Chondrocyte (in vitro differentiated cells): Measurements from ENCODE around the gene SYNE3. TPM values are rescaled to one million over a fixed set of nuclear protein-coding genes. Genes with fewer than 3 reads are reported as not detected.
A peak's percentile ranks its signal among the peaks of the same experiment; 100 is the strongest.

Experiments used
- DNase-seq: peaks from one replicate; pipeline ENCODE4 v3.0.0; 2021; ENCODE audit warnings: mixed read lengths, low spot score
- H3K27ac Mint-ChIP-seq: one replicate; pipeline ENCODE4 v1.8.0; 2021; ENCODE audit warnings: mild to moderate bottlenecking, moderate library complexity, mixed read lengths; ENCODE audit not compliant: unreplicated experiment
- H3K27me3 Mint-ChIP-seq: 2 replicates; pipeline ENCODE4 v1.8.0; 2021; ENCODE audit warnings: low read depth, mixed read lengths
- H3K36me3 Mint-ChIP-seq: 2 replicates; pipeline ENCODE4 v1.8.0; 2021; ENCODE audit warnings: low read depth, mixed read lengths
- H3K4me1 Mint-ChIP-seq: 2 replicates; pipeline ENCODE4 v1.8.0; 2021; ENCODE audit warnings: low read depth, mild to moderate bottlenecking, mixed read lengths
- H3K4me3 Mint-ChIP-seq: one replicate; pipeline ENCODE4 v1.8.0; 2021; ENCODE audit warnings: mild to moderate bottlenecking, moderate library complexity, mixed read lengths; ENCODE audit not compliant: unreplicated experiment
- H3K9me3 Mint-ChIP-seq: 2 replicates; pipeline ENCODE4 v1.8.0; 2021; ENCODE audit warnings: low read depth, mixed read lengths
- total RNA-seq: library from RNA; stranded (reverse); gene quantifications from 3 replicates; pipeline ENCODE4 v1.2.1, GENCODE V29; 2021
- TF ChIP-seq, protein P1 (sequence below): fragments of 200-600 bp; sonication (generic); IDR thresholded peaks from 2 replicates; pipeline ENCODE4 v1.5.0; 2021; ENCODE audit warnings: antibody characterized with exemption, mild to moderate bottlenecking, moderate library complexity

The SYNE3 gene
- total RNA-seq, 1 donor from 2014 or later = 22.3 TPM

DNA sequence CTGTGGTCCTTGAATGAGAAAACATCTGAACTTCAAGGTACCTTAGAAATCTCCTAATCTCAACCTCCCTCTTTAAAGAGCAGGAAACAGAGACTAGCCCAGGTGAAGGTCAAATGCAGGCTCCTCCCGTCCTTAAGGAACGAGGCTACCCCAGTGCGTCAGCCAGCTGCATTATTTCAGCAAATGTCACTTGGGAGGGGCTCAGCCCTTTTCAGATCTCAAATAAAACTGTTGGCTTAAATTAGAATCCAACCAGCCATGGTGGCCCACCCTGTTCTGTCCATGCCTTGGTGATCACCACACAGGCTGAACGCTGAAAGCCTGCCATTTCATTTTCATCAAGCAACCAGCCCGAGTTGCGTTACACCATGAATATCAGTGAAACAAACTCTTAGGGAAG lies 7.0 kb downstream of the SYNE3 start:
- Mint-ChIP-seq H3K4me1 (peaks cover 21% of the 10 kb centered on the region), H3K27me3 (no peaks in the 10 kb centered on the region), H3K36me3 (no peaks in the 10 kb centered on the region), H3K27ac (no peak overlapping the region), H3K4me3 (no peak overlapping the region), H3K9me3 (no peaks in the 10 kb centered on the region)
- TF ChIP-seq, protein P1, sequence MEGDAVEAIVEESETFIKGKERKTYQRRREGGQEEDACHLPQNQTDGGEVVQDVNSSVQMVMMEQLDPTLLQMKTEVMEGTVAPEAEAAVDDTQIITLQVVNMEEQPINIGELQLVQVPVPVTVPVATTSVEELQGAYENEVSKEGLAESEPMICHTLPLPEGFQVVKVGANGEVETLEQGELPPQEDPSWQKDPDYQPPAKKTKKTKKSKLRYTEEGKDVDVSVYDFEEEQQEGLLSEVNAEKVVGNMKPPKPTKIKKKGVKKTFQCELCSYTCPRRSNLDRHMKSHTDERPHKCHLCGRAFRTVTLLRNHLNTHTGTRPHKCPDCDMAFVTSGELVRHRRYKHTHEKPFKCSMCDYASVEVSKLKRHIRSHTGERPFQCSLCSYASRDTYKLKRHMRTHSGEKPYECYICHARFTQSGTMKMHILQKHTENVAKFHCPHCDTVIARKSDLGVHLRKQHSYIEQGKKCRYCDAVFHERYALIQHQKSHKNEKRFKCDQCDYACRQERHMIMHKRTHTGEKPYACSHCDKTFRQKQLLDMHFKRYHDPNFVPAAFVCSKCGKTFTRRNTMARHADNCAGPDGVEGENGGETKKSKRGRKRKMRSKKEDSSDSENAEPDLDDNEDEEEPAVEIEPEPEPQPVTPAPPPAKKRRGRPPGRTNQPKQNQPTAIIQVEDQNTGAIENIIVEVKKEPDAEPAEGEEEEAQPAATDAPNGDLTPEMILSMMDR = no peak
- DNase-seq = no peak

DNA sequence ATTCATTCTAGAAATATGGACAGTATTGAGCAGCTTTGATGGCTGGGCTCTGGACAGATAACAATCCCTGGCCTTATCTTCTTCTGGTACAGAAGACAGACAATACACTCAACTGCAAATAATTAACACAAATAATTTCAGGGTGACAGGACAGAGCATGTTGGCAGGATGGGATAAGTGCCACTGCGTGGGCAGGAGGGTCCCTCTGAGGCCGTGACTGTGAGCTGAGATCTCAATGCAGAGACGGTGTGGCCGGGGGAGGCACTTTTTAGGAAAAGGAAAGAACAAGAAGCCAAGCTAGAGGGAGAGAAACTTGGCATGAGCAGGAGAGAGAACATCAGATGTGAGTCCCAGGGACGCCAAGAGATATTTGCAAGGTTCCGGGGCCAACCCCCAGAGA lies 8.1 kb downstream of the SYNE3 start:
- TF ChIP-seq, protein P1 = no peak
- no peak for DNase-seq
- Mint-ChIP-seq H3K27ac (peak overlapping the region; percentile 2), H3K27me3 (no peaks in the 10 kb centered on the region), H3K4me3 (no peak overlapping the region), H3K4me1 (peaks cover 30% of the 10 kb centered on the region), H3K9me3 (no peaks in the 10 kb centered on the region), H3K36me3 (no peaks in the 10 kb centered on the region)

- DNase-seq = no peak
- Mint-ChIP-seq H3K27me3 (no peaks in the 10 kb centered on the region), H3K4me3 (no peak overlapping the region), H3K9me3 (no peaks in the 10 kb centered on the region), H3K4me1 (peaks cover 31% of the 10 kb centered on the region), H3K36me3 (no peaks in the 10 kb centered on the region), H3K27ac (peak overlapping the region; percentile 69)
- TF ChIP-seq, protein P1 = no peak
Observed at GRCh38 chr14:95507701-95508103, 8.7 kb downstream of the SYNE3 start.

- no peak overlapping the region for H3K4me3 Mint-ChIP-seq
- peak overlapping the region; percentile 69 for H3K27ac Mint-ChIP-seq
- H3K9me3 Mint-ChIP-seq = no peaks in the 10 kb centered on the region
- H3K4me1 Mint-ChIP-seq = peaks cover 35% of the 10 kb centered on the region
- no peaks in the 10 kb centered on the region for H3K36me3 Mint-ChIP-seq
- TF ChIP-seq, protein P1 = no peak
- H3K27me3 Mint-ChIP-seq = no peaks in the 10 kb centered on the region
- DNase-seq = no peak
Observed at GRCh38 chr14:95507174-95507573, 9.3 kb downstream of the SYNE3 start.

DNA sequence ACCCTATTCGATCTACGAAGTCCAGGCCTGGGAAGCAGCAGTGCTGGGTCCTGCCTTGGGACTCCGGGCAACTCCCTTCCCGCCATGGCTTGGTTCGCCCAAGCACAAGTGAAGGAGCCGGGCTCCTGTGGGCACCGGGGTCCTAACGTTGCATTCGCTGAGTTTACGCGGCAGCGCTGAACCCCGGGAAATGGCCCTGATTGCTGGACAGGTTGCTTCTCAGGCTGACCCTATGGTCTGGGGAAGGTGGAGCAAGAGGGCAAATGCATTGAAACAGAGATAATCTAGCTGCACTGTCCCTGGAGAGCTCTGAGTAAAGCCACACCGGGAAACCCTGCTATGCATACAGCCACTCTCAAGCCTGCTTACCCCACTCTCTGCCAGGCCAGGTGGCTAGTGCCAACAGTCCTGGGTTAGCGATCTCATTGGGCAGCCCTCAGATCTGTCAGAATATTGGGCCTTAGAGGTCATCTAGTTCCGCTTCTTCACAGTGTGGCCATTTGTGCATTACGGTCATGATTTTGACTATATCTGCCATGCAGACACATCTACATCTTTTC lies 11.3 kb downstream of the SYNE3 start:
- Mint-ChIP-seq H3K27me3 (no peaks in the 10 kb centered on the region), H3K36me3 (peaks cover 5% of the 10 kb centered on the region), H3K4me1 (peaks cover 47% of the 10 kb centered on the region), H3K27ac (no peak overlapping the region), H3K9me3 (no peaks in the 10 kb centered on the region), H3K4me3 (no peak overlapping the region)
- TF ChIP-seq, protein P1 = no peak
- no peak for DNase-seq
